OCI-LY7 (cell line): ENCODE measurements around the gene FAM78B. TPM values are rescaled to one million over a fixed set of nuclear protein-coding genes. Genes with fewer than 3 reads are reported as not detected.

Experiments used
- BruUV-seq: library from RNA; stranded (reverse); fragments of 400-500 nt; replicated peaks from 2 replicates; lab custom pipeline; 2021; lab: Mats Ljungman, UMichigan
- CTCF ChIA-PET: fragments of 300-600 bp; sonication (Branson Sonifier 250); formaldehyde crosslinking; loops from one replicate; lab custom pipeline; 2022; ENCODE audit warnings: antibody characterized with exemption; ENCODE audit not compliant: unreplicated experiment; lab: Charles Lee
- POLR2A ChIA-PET: fragments of 300-600 bp; sonication (Branson Sonifier 250); formaldehyde crosslinking; loops from one replicate; lab custom pipeline; 2022; ENCODE audit warnings: antibody characterized with exemption; lab: Charles Lee
- DNase-seq: peaks from one replicate; pipeline ENCODE4 v3.0.0-alpha.2; 2015; ENCODE audit warnings: low spot score
- H2AFZ ChIP-seq: fragments of 200-600 bp; sonication (generic), shearing (Covaris generic); 2 replicates; pipeline ENCODE4 v1.6.1; 2014; ENCODE audit warnings: mild to moderate bottlenecking, antibody characterized with exemption, low read length, moderate library complexity
- H3K27ac ChIP-seq: fragments of 200-600 bp; sonication (generic); 2 replicates; pipeline ENCODE4 v1.5.1; 2014; ENCODE audit warnings: mixed run types, low read depth, mild to moderate bottlenecking, moderate library complexity, low read length, inconsistent platforms; ENCODE audit not compliant: poor library complexity, severe bottlenecking
- H3K36me3 ChIP-seq: fragments of 200-600 bp; sonication (generic); 2 replicates; pipeline ENCODE4 v1.6.1; 2014; ENCODE audit warnings: mild to moderate bottlenecking, antibody characterized with exemption, low read length, moderate library complexity, mixed read lengths; ENCODE audit not compliant: insufficient read depth
- H3K4me1 ChIP-seq: fragments of 200-600 bp; sonication (generic); 2 replicates; pipeline ENCODE4 v1.5.1; 2014; ENCODE audit warnings: mild to moderate bottlenecking, low read length; ENCODE audit not compliant: insufficient read depth, poor library complexity, severe bottlenecking
- H3K4me2 ChIP-seq: fragments of 200-600 bp; sonication (generic); 2 replicates; pipeline ENCODE4 v1.6.1; 2014; ENCODE audit warnings: mild to moderate bottlenecking, low read length
- H3K4me3 ChIP-seq: fragments of 200-600 bp; sonication (generic); 2 replicates; pipeline ENCODE4 v1.5.1; 2014; ENCODE audit warnings: mild to moderate bottlenecking, low read depth, low read length; ENCODE audit not compliant: poor library complexity, severe bottlenecking
- H3K79me2 ChIP-seq: fragments of 200-600 bp; sonication (generic); 2 replicates; pipeline ENCODE4 v1.6.1; 2016; ENCODE audit warnings: low read depth, mild to moderate bottlenecking, low read length, moderate library complexity, mixed read lengths; ENCODE audit not compliant: insufficient read depth
- H3K9me2 ChIP-seq: fragments of 200-600 bp; sonication (generic); 2 replicates; pipeline ENCODE4 v1.6.1; 2016; ENCODE audit warnings: mild to moderate bottlenecking, low read length, mixed read lengths; ENCODE audit not compliant: insufficient read depth
- H3K9me3 ChIP-seq: fragments of 200-600 bp; sonication (generic); 2 replicates; pipeline ENCODE4 v1.6.1; 2014; ENCODE audit warnings: mild to moderate bottlenecking, mixed run types, low read length, mixed read lengths
- H4K20me1 ChIP-seq: fragments of 200-600 bp; sonication (generic); 2 replicates; pipeline ENCODE4 v1.6.1; 2014; ENCODE audit warnings: mild to moderate bottlenecking, antibody characterized with exemption, low read length, moderate library complexity, mixed read lengths; ENCODE audit not compliant: insufficient read depth
- CTCF ChIP-seq: fragments of 200-600 bp; sonication (generic); conservative IDR thresholded peaks from 2 replicates; pipeline ENCODE4 v1.5.1; 2014; ENCODE audit warnings: mild to moderate bottlenecking, antibody characterized with exemption, low read length, moderate library complexity, mixed read lengths
- EZH2phosphoT487 ChIP-seq: fragments of 200-600 bp; sonication (generic); IDR thresholded peaks from 2 replicates; pipeline ENCODE4 v1.6.1; 2018; ENCODE audit warnings: low read depth, borderline replicate concordance, mild to moderate bottlenecking, mixed run types, antibody characterized with exemption, low read length, moderate library complexity, mixed read lengths
- intact Hi-C: fragments of 100-400 bp; cut with micrococcal nuclease; formaldehyde crosslinking; loops from one replicate; pipeline ENCODE4 v1.10.0; 2022; ENCODE audit not compliant: unreplicated experiment
- total RNA-seq, 2 experiments: library from RNA; depleted of rRNA in 1 of 2; stranded (reverse); fragments of >200 nt in 1 of 2; shearing (Covaris generic) in 1 of 2; gene quantifications; 2 replicates each; pipeline ENCODE4 v1.2.3, GENCODE V29; 2014 to 2022

FAM78B gene
- total RNA-seq, 2 experiments from 2014 or later: not detected

GRCh38 chr1:166151804-166152203 is 15.0 kb downstream of the FAM78B start:
- H3K9me3 ChIP-seq: no peaks in the 10 kb centered on the region
- no peaks in the 10 kb centered on the region for H4K20me1 ChIP-seq
- no peak overlapping the region for H2AFZ ChIP-seq
- no peaks in the 10 kb centered on the region for H3K4me1 ChIP-seq
- no peak overlapping the region for H3K4me3 ChIP-seq
- ChIA-PET POLR2A (no interaction called here), CTCF (no interaction called here)
- no TSS peak for BruUV-seq
- no peak overlapping the region for H3K27ac ChIP-seq
- intact Hi-C loops: no loop called here
- no peaks in the 10 kb centered on the region for H3K9me2 ChIP-seq
- H3K36me3 ChIP-seq: no peaks in the 10 kb centered on the region
- no peak for DNase-seq
- H3K79me2 ChIP-seq: no peaks in the 10 kb centered on the region
- no peak for TF ChIP-seq CTCF
- no peak for TF ChIP-seq EZH2phosphoT487
- no peak overlapping the region for H3K4me2 ChIP-seq

GRCh38 chr1:166145499-166145898 is 21.3 kb downstream of the FAM78B start:
- Histone ChIP-seq H3K27ac (no peak overlapping the region), H4K20me1 (no peaks in the 10 kb centered on the region), H3K9me2 (no peaks in the 10 kb centered on the region), H3K4me1 (no peaks in the 10 kb centered on the region), H3K4me2 (no peak overlapping the region), H3K9me3 (no peaks in the 10 kb centered on the region), H2AFZ (no peak overlapping the region), H3K36me3 (no peaks in the 10 kb centered on the region), H3K4me3 (no peak overlapping the region), H3K79me2 (no peaks in the 10 kb centered on the region)
- no peak for DNase-seq
- CTCF ChIA-PET: no interaction called here
- no TSS peak for BruUV-seq
- TF ChIP-seq EZH2phosphoT487: no peak
- TF ChIP-seq CTCF: no peak
- POLR2A ChIA-PET: no interaction called here
- intact Hi-C loops: no loop called here

GRCh38 chr1:166141969-166142368 is 24.8 kb downstream of the FAM78B start:
- BruUV-seq: no TSS peak
- DNase-seq: no peak
- POLR2A ChIA-PET: no interaction called here
- Histone ChIP-seq H3K4me1 (no peaks in the 10 kb centered on the region), H3K9me3 (no peaks in the 10 kb centered on the region), H3K79me2 (no peaks in the 10 kb centered on the region), H3K4me3 (no peak overlapping the region), H3K27ac (no peak overlapping the region), H3K36me3 (no peaks in the 10 kb centered on the region), H3K4me2 (no peak overlapping the region), H2AFZ (no peak overlapping the region), H3K9me2 (no peaks in the 10 kb centered on the region), H4K20me1 (no peaks in the 10 kb centered on the region)
- TF ChIP-seq CTCF: no peak
- TF ChIP-seq EZH2phosphoT487: no peak
- CTCF ChIA-PET: no interaction called here
- intact Hi-C loops: no loop called here
